K562 (cell line): ENCODE measurements around the gene SLC13A4. TPM values are rescaled to one million over a fixed set of nuclear protein-coding genes. Genes with fewer than 3 reads are reported as not detected.

Experiments
- DNMT1 ChIP-seq: fragments of 450-650 bp; IDR thresholded peaks from 2 replicates; pipeline ENCODE4 v1.6.1; 2016; ENCODE audit warnings: antibody characterized with exemption, mild to moderate bottlenecking
- FOXM1 ChIP-seq, 2 experiments: fragments of 450-650 bp in 1 of 2; sonication (generic) in 1 of 2; formaldehyde crosslinking in 1 of 2; IDR thresholded peaks; 2 replicates each; pipeline versions ENCODE4 v1.6.1 to v1.9.0; 2017 to 2022; ENCODE audit warnings: low read depth in 2 of 2, mild to moderate bottlenecking in 2 of 2, missing genetic modification reagents in 1 of 2, moderate library complexity in 1 of 2
- NCOA2 ChIP-seq, 2 experiments: fragments of 450-650 bp; IDR thresholded peaks; 2 replicates each; pipeline ENCODE4 v1.6.1; 2018; ENCODE audit warnings: mild to moderate bottlenecking in 2 of 2, moderate library complexity in 1 of 2; ENCODE audit not compliant: partially characterized antibody in 2 of 2
- POLR2AphosphoS2 ChIP-seq: IDR thresholded peaks from 2 replicates; pipeline ENCODE4 v1.6.1; 2012; ENCODE audit warnings: low read length, improper control_type of control experiment
- SMAD3 ChIP-seq: fragments of 450-650 bp; formaldehyde crosslinking; conservative IDR thresholded peaks from 2 replicates; pipeline ENCODE4 v1.4.0; 2020; ENCODE audit warnings: mild to moderate bottlenecking
- SNIP1 ChIP-seq: fragments of 450-650 bp; IDR thresholded peaks from 2 replicates; pipeline ENCODE4 v1.7.1; 2017; ENCODE audit warnings: low read depth, mild to moderate bottlenecking
- ZBTB8A ChIP-seq: fragments of 450-650 bp; IDR thresholded peaks from 2 replicates; pipeline ENCODE4 v1.6.1; 2018; ENCODE audit warnings: mild to moderate bottlenecking, moderate library complexity; ENCODE audit not compliant: partially characterized antibody
- ZNF589 ChIP-seq: fragments of 200-800 bp; sonication (Bioruptor generic); IDR thresholded peaks from 2 replicates; pipeline ENCODE4 v1.6.1; 2016; ENCODE audit warnings: low read depth, missing genetic modification characterization, missing compliant biosample characterization
- polyA plus RNA-seq, 8 experiments: library from polyadenylated mRNA; depleted of rRNA in 4 of 8; stranded (reverse) in 5 of 8; unstranded in 3 of 8; fragments of >200 nt; fragmentation: Nextera tagmentation in 2 of 8; fragmentation: Illumina TruSeq in 1 of 8; extraction: Ambion mirVana in 2 of 8; extraction: Trizol in 1 of 8; gene quantifications; 2 replicates each; pipeline versions ENCODE4 v1.2.1 to v1.2.3, GENCODE V29; 2011 to 2014; ENCODE audit warnings: inconsistent platforms in 1 of 8, missing spikeins in 1 of 8
- total RNA-seq, 7 experiments: library from RNA; depleted of rRNA in 6 of 7; stranded (reverse); fragments of >200 nt in 6 of 7; fragmentation: Illumina TruSeq in 2 of 7; extraction: Trizol in 2 of 7; gene quantifications; 2 replicates each; pipeline versions ENCODE4 v1.2.1 to v1.2.3, GENCODE V29; 2011 to 2021; ENCODE audit warnings: low replicate concordance in 1 of 7
- TF ChIP-seq, protein P1 (sequence below), 2 experiments: fragments of 450-650 bp in 1 of 2; sonication (generic) in 1 of 2; formaldehyde crosslinking in 1 of 2; IDR thresholded peaks; 2 replicates each; pipeline versions ENCODE4 v1.7.1 to v1.9.0; 2016 to 2022; ENCODE audit warnings: inconsistent platforms in 1 of 2, mild to moderate bottlenecking in 1 of 2, missing genetic modification reagents in 1 of 2
- TF ChIP-seq, protein P2 (sequence below): IDR thresholded peaks from 2 replicates; pipeline ENCODE4 v1.6.1; 2011; ENCODE audit warnings: borderline replicate concordance, low read depth, mild to moderate bottlenecking, moderate library complexity, low read length; ENCODE audit not compliant: insufficient read depth, poor library complexity, severe bottlenecking
- TF ChIP-seq, protein P3 (sequence below): sonication (generic); formaldehyde crosslinking; IDR thresholded peaks from 2 replicates; pipeline ENCODE4 v1.8.0; 2022; ENCODE audit warnings: mild to moderate bottlenecking, missing genetic modification reagents, borderline replicate concordance

The SLC13A4 gene
- total and polyA plus RNA-seq, 9 of the 15 experiments (the other 6 are each of a cell fraction or from before 2014, with no cell fraction given) = 0.11 to 1.0 (median 0.36) TPM

DNA sequence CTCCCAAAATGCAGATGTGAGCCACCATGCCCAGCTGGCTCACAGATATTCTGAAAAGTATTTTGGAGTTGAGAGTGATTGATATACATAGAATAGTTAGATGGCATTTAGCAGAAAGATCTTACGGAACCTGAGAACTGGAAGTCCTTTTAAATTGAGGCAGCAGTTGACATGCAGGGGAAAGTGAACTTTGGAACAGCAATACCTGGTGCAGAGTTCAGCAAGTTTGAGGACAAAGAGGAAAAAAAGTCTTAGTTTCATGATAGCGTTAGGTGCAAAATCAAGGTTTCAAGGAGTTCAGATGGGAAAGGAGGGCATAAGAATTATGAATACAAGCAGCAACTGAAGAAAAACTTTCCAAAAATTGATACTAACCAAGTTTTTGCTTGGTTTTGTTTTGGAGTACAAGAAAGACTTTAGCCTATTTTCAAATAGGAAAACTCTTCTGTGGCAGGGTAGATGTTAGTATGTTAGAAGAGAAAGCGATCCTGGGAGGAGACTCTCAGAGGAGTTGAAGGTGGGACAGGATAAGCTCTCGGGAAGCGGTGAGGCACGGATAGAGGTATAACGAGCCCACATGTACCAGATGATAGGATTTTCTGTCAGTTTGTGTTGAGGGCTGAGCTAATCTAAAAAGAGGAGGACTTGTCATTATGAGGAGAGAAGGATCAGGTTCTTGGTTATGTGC, 93.7 kb downstream of the SLC13A4 start (continued):
- TF ChIP-seq, protein P1, sequence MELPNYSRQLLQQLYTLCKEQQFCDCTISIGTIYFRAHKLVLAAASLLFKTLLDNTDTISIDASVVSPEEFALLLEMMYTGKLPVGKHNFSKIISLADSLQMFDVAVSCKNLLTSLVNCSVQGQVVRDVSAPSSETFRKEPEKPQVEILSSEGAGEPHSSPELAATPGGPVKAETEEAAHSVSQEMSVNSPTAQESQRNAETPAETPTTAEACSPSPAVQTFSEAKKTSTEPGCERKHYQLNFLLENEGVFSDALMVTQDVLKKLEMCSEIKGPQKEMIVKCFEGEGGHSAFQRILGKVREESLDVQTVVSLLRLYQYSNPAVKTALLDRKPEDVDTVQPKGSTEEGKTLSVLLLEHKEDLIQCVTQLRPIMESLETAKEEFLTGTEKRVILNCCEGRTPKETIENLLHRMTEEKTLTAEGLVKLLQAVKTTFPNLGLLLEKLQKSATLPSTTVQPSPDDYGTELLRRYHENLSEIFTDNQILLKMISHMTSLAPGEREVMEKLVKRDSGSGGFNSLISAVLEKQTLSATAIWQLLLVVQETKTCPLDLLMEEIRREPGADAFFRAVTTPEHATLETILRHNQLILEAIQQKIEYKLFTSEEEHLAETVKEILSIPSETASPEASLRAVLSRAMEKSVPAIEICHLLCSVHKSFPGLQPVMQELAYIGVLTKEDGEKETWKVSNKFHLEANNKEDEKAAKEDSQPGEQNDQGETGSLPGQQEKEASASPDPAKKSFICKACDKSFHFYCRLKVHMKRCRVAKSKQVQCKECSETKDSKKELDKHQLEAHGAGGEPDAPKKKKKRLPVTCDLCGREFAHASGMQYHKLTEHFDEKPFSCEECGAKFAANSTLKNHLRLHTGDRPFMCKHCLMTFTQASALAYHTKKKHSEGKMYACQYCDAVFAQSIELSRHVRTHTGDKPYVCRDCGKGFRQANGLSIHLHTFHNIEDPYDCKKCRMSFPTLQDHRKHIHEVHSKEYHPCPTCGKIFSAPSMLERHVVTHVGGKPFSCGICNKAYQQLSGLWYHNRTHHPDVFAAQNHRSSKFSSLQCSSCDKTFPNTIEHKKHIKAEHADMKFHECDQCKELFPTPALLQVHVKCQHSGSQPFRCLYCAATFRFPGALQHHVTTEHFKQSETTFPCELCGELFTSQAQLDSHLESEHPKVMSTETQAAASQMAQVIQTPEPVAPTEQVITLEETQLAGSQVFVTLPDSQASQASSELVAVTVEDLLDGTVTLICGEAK (IDR thresholded peaks at IDR 0.05) = no peak
- TF ChIP-seq, protein P1 (CRISPR knock-in tag; IDR thresholded peaks at IDR 0.05) = no peak
- TF ChIP-seq, protein P2, sequence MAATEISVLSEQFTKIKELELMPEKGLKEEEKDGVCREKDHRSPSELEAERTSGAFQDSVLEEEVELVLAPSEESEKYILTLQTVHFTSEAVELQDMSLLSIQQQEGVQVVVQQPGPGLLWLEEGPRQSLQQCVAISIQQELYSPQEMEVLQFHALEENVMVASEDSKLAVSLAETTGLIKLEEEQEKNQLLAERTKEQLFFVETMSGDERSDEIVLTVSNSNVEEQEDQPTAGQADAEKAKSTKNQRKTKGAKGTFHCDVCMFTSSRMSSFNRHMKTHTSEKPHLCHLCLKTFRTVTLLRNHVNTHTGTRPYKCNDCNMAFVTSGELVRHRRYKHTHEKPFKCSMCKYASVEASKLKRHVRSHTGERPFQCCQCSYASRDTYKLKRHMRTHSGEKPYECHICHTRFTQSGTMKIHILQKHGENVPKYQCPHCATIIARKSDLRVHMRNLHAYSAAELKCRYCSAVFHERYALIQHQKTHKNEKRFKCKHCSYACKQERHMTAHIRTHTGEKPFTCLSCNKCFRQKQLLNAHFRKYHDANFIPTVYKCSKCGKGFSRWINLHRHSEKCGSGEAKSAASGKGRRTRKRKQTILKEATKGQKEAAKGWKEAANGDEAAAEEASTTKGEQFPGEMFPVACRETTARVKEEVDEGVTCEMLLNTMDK = no peak
- TF ChIP-seq SMAD3 (no peak), SNIP1 (no peak), POLR2AphosphoS2 (no peak), FOXM1 (IDR thresholded peaks at IDR 0.05; ENCODE audit: low read depth) (no peak), FOXM1 (CRISPR knock-in tag; IDR thresholded peaks at IDR 0.05; ENCODE audit: low read depth) (no peak), ZNF589 (CRISPR knock-in tag) (no peak), NCOA2 (IDR thresholded peaks at IDR 0.05; ENCODE audit: partially characterized antibody in 2 of 2) (no peak), ZBTB8A (no peak), DNMT1 (no peak)
- TF ChIP-seq, protein P3, sequence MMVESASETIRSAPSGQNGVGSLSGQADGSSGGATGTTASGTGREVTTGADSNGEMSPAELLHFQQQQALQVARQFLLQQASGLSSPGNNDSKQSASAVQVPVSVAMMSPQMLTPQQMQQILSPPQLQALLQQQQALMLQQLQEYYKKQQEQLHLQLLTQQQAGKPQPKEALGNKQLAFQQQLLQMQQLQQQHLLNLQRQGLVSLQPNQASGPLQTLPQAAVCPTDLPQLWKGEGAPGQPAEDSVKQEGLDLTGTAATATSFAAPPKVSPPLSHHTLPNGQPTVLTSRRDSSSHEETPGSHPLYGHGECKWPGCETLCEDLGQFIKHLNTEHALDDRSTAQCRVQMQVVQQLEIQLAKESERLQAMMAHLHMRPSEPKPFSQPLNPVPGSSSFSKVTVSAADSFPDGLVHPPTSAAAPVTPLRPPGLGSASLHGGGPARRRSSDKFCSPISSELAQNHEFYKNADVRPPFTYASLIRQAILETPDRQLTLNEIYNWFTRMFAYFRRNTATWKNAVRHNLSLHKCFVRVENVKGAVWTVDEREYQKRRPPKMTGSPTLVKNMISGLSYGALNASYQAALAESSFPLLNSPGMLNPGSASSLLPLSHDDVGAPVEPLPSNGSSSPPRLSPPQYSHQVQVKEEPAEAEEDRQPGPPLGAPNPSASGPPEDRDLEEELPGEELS (CRISPR knock-in tag) = no peak
